IMR-90 (cell line): Measurements from ENCODE around the gene SERPINB1. TPM values are rescaled to one million over a fixed set of nuclear protein-coding genes. Genes with fewer than 3 reads are reported as not detected.

ENCODE experiments used
- ATAC-seq: fragments of 200-7000 bp; cut with Tn5 transposase; 2 replicates; pipeline ENCODE4 v1.9.1; 2020; ENCODE audit warnings: low read depth, mild to moderate bottlenecking, moderate library complexity
- BruUV-seq: library from RNA; stranded (reverse); fragments of 400-500 nt; replicated peaks from 2 replicates; lab custom pipeline; 2021; lab: Mats Ljungman, UMichigan
- CTCF ChIA-PET: fragments of 300-600 bp; formaldehyde crosslinking; extraction: SDS; loops from one replicate; lab custom pipeline; 2021; ENCODE audit warnings: antibody characterized with exemption; lab: Yijun Ruan, JAX
- POLR2A ChIA-PET: fragments of 300-600 bp; sonication (Branson Sonifier 250); formaldehyde crosslinking; loops from one replicate; lab custom pipeline; 2022; ENCODE audit warnings: antibody characterized with exemption; ENCODE audit not compliant: unreplicated experiment; lab: Charles Lee
- DNase-seq: peaks from one replicate; pipeline ENCODE4 v3.0.0; 2013
- H2AFZ ChIP-seq: replicated peaks from 2 replicates; pipeline ENCODE3; 2013; ENCODE audit warnings: low read length, mild to moderate bottlenecking; ENCODE audit not compliant: poor library complexity
- H2AK5ac ChIP-seq: 2 replicates; pipeline ENCODE4 v1.6.1; 2013; ENCODE audit warnings: low read depth, low read length, inconsistent platforms
- H2AK9ac ChIP-seq: replicated peaks from 2 replicates; pipeline ENCODE3; 2013; ENCODE audit warnings: mild to moderate bottlenecking, low read depth, low read length, moderate library complexity; ENCODE audit not compliant: poor library complexity
- H2BK120ac ChIP-seq: 2 replicates; pipeline ENCODE4 v1.6.1; 2013; ENCODE audit warnings: low read depth, low read length, inconsistent platforms
- H2BK15ac ChIP-seq: 3 replicates; pipeline ENCODE4 v1.6.1; 2013; ENCODE audit warnings: low read depth, low read length, inconsistent platforms
- H2BK20ac ChIP-seq: 2 replicates; pipeline ENCODE4 v1.6.1; 2013; ENCODE audit warnings: low read depth, mild to moderate bottlenecking, inconsistent platforms, low read length, moderate library complexity
- H2BK5ac ChIP-seq: 2 replicates; pipeline ENCODE4 v1.6.1; 2013; ENCODE audit warnings: mild to moderate bottlenecking, low read depth, low read length, inconsistent platforms; ENCODE audit not compliant: poor library complexity, severe bottlenecking
- H3K14ac ChIP-seq: replicated peaks from 2 replicates; pipeline ENCODE4 v1.6.1; 2013; ENCODE audit warnings: low read depth, low read length, inconsistent platforms
- H3K18ac ChIP-seq: 2 replicates; pipeline ENCODE4 v1.6.1; 2013; ENCODE audit warnings: low read depth, low read length, control low read depth
- H3K23ac ChIP-seq: 2 replicates; pipeline ENCODE4 v1.6.1; 2013; ENCODE audit warnings: low read depth, low read length, inconsistent platforms
- H3K27ac ChIP-seq: 2 replicates; pipeline ENCODE4 v1.5.1; 2013; ENCODE audit warnings: mild to moderate bottlenecking, control low read depth, low read length; ENCODE audit not compliant: insufficient read depth
- H3K27me3 ChIP-seq: 2 replicates; pipeline ENCODE4 v1.6.1; 2013; ENCODE audit warnings: low read length; ENCODE audit not compliant: control insufficient read depth, insufficient read depth
- H3K36me3 ChIP-seq: 2 replicates; pipeline ENCODE4 v1.6.1; 2013; ENCODE audit warnings: low read length, mixed read lengths; ENCODE audit not compliant: control insufficient read depth, insufficient read depth
- H3K4ac ChIP-seq: 2 replicates; pipeline ENCODE4 v1.6.1; 2013; ENCODE audit warnings: low read depth, low read length, inconsistent platforms
- H3K4me1 ChIP-seq: 2 replicates; pipeline ENCODE4 v1.6.1; 2013; ENCODE audit warnings: low read length, mixed read lengths; ENCODE audit not compliant: control insufficient read depth, insufficient read depth
- H3K4me2 ChIP-seq: 2 replicates; pipeline ENCODE4 v1.6.1; 2013; ENCODE audit warnings: low read depth, mild to moderate bottlenecking, control low read depth, low read length, moderate library complexity
- H3K4me3 ChIP-seq: 2 replicates; pipeline ENCODE4 v1.5.1; 2013; ENCODE audit warnings: low read depth, mild to moderate bottlenecking, control low read depth, low read length, moderate library complexity; ENCODE audit not compliant: insufficient read depth
- H3K56ac ChIP-seq: 2 replicates; pipeline ENCODE4 v1.6.1; 2013; ENCODE audit warnings: low read length, inconsistent platforms; ENCODE audit not compliant: insufficient read depth; ENCODE audit errors: extremely low read depth
- H3K79me1 ChIP-seq, 2 experiments: 2 replicates each; pipeline ENCODE4 v1.6.1; 2013; ENCODE audit warnings: low read length in 2 of 2, inconsistent platforms in 1 of 2, low read depth in 1 of 2
- H3K9ac ChIP-seq: 2 replicates; pipeline ENCODE4 v1.6.1; 2013; ENCODE audit warnings: low read depth, low read length, control low read depth
- H3K9me1 ChIP-seq: 2 replicates; pipeline ENCODE4 v1.6.1; 2013; ENCODE audit warnings: low read length, inconsistent platforms; ENCODE audit not compliant: insufficient read depth
- H3K9me3 ChIP-seq: 2 replicates; pipeline ENCODE4 v1.6.1; 2013; ENCODE audit warnings: low read length; ENCODE audit not compliant: control insufficient read depth, insufficient read depth
- H4K20me1 ChIP-seq: 2 replicates; pipeline ENCODE4 v1.6.1; 2013; ENCODE audit warnings: low read length, inconsistent platforms; ENCODE audit not compliant: insufficient read depth
- H4K5ac ChIP-seq: 2 replicates; pipeline ENCODE4 v1.6.1; 2013; ENCODE audit warnings: mild to moderate bottlenecking, low read depth, low read length, control low read depth
- H4K8ac ChIP-seq, 2 experiments: 2 replicates each; pipeline ENCODE4 v1.6.1; 2013; ENCODE audit warnings: low read depth in 2 of 2, low read length in 2 of 2, control low read depth in 1 of 2, inconsistent platforms in 1 of 2
- H4K91ac ChIP-seq: 2 replicates; pipeline ENCODE4 v1.6.1; 2013; ENCODE audit warnings: low read depth, low read length, inconsistent platforms; ENCODE audit not compliant: insufficient read depth
- BHLHE40 ChIP-seq: fragments of 150-350 bp; IDR thresholded peaks from 2 replicates; pipeline ENCODE4 v1.6.1; 2016; ENCODE audit warnings: mild to moderate bottlenecking, low read depth, low read length
- CEBPB ChIP-seq: IDR thresholded peaks from 2 replicates; pipeline ENCODE4 v1.6.1; 2012; ENCODE audit warnings: low read depth, low read length, improper control_type of control experiment
- CHD1 ChIP-seq: IDR thresholded peaks from 2 replicates; pipeline ENCODE4 v1.6.1; 2012; ENCODE audit warnings: low read depth, low read length, improper control_type of control experiment
- FOS ChIP-seq: fragments of 150-350 bp; IDR thresholded peaks from 2 replicates; pipeline ENCODE4 v1.6.1; 2016; ENCODE audit warnings: low read depth, low read length
- MAFK ChIP-seq: IDR thresholded peaks from 2 replicates; pipeline ENCODE4 v1.6.1; 2012; ENCODE audit warnings: low read depth, low read length, improper control_type of control experiment
- MAZ ChIP-seq: IDR thresholded peaks from 2 replicates; pipeline ENCODE4 v1.6.1; 2012; ENCODE audit warnings: low read depth, mild to moderate bottlenecking, low read length, improper control_type of control experiment, moderate library complexity, borderline replicate concordance
- MXI1 ChIP-seq: IDR thresholded peaks from 2 replicates; pipeline ENCODE4 v1.6.1; 2012; ENCODE audit warnings: low read depth, mild to moderate bottlenecking, low read length, moderate library complexity, borderline replicate concordance
- NFE2L2 ChIP-seq: fragments of 150-350 bp; IDR thresholded peaks from 2 replicates; pipeline ENCODE4 v1.6.1; 2016; ENCODE audit warnings: low read depth, mild to moderate bottlenecking, low read length
- POLR2A ChIP-seq: IDR thresholded peaks from 2 replicates; pipeline ENCODE4 v1.6.1; 2012; ENCODE audit warnings: mild to moderate bottlenecking, low read depth, low read length
- RAD21 ChIP-seq: IDR thresholded peaks from 2 replicates; pipeline ENCODE4 v1.6.1; 2012; ENCODE audit warnings: low read length, improper control_type of control experiment
- RCOR1 ChIP-seq: IDR thresholded peaks from 2 replicates; pipeline ENCODE4 v1.6.1; 2012; ENCODE audit warnings: mild to moderate bottlenecking, low read length, improper control_type of control experiment; ENCODE audit not compliant: insufficient replicate concordance
- RFX5 ChIP-seq: IDR thresholded peaks from 2 replicates; pipeline ENCODE4 v1.8.0; 2012; ENCODE audit warnings: low read depth, mild to moderate bottlenecking, low read length, moderate library complexity
- SMC3 ChIP-seq: fragments of 150-350 bp; IDR thresholded peaks from 2 replicates; pipeline ENCODE4 v1.6.1; 2016; ENCODE audit warnings: low read depth, mild to moderate bottlenecking, antibody characterized with exemption, low read length, moderate library complexity
- whole genome bisulfite sequencing, 2 experiments: methylation state at CpG; one replicate each; pipeline versions ENCODE4 v1.1.5 to v1.1.7; 2013; ENCODE audit warnings: missing lambda C conversion rate in 2 of 2; ENCODE audit not compliant: insufficient read length in 1 of 2; ENCODE audit errors: extremely low coverage in 2 of 2; 5-methylcytosine and 5-hydroxymethylcytosine counted together
- dilution Hi-C: fragments of 300-500 bp; cut with HindIII; formaldehyde crosslinking; loops from one replicate; pipeline ENCODE4 v1.14.3; 2018; ENCODE audit warnings: low sequenced_read_pairs; ENCODE audit not compliant: unreplicated experiment
- in situ Hi-C: fragments of 300-500 bp; cut with MboI; formaldehyde crosslinking; loops from 3 replicates; pipeline ENCODE4 v1.14.3; 2019; ENCODE audit warnings: low sequenced_read_pairs, inconsistent platforms, mixed read lengths
- intact Hi-C: fragments of 100-400 bp; cut with micrococcal nuclease; formaldehyde crosslinking; loops from 2 replicates; pipeline ENCODE4 v1.10.0; 2022
- polyA plus RNA-seq, 3 experiments: library from polyadenylated mRNA; depleted of rRNA; stranded (reverse); fragments of >200 nt; gene quantifications; 2 replicates each; pipeline ENCODE4 v1.2.3, GENCODE V29; 2012; ENCODE audit warnings: low replicate concordance in 1 of 3
- total RNA-seq: library from RNA; depleted of rRNA; stranded (reverse); fragments of >200 nt; gene quantifications from 2 replicates; pipeline ENCODE4 v1.2.3, GENCODE V29; 2012
- TF ChIP-seq, protein P1 (sequence below): conservative IDR thresholded peaks from 2 replicates; pipeline ENCODE4 v1.5.1; 2012; ENCODE audit warnings: mild to moderate bottlenecking, low read depth, low read length, improper control_type of control experiment
- TF ChIP-seq, protein P2 (sequence below): fragments of 150-350 bp; IDR thresholded peaks from 2 replicates; pipeline ENCODE4 v1.6.1; 2016; ENCODE audit warnings: low read depth, mild to moderate bottlenecking, low read length, moderate library complexity, borderline replicate concordance
- TF ChIP-seq, protein P3 (sequence below): fragments of 150-350 bp; IDR thresholded peaks from 2 replicates; pipeline ENCODE4 v1.6.1; 2017; ENCODE audit warnings: mild to moderate bottlenecking, antibody characterized with exemption, low read length, low read depth

Gene SERPINB1
- total and polyA plus RNA-seq, 2 of the 4 experiments (the other 2 are of a cell fraction) = 6.1 to 9.1 TPM

GRCh38 chr6:2838251-2838650 is 3.4 kb downstream of the SERPINB1 start:
- DNase-seq (no peak), ATAC-seq (no peak)
- H3K9ac ChIP-seq = no peak overlapping the region
- BruUV-seq = no TSS peak
- H4K91ac ChIP-seq = no peak overlapping the region
- no peak overlapping the region for H2AK5ac ChIP-seq
- no peak overlapping the region for H2BK20ac ChIP-seq
- ChIA-PET POLR2A (no interaction called here), CTCF (no interaction called here)
- H3K9me3 ChIP-seq = no peaks in the 10 kb centered on the region
- H3K4ac ChIP-seq = no peak overlapping the region
- peaks cover 21 to 32% of the 10 kb centered on the region in 2 experiments for H3K79me1 ChIP-seq
- no peak overlapping the region for H2AFZ ChIP-seq
- H3K18ac ChIP-seq = no peak overlapping the region
- no peak overlapping the region for H2BK120ac ChIP-seq
- peaks cover 21% of the 10 kb centered on the region for H3K9me1 ChIP-seq
- no peak overlapping the region for H2BK5ac ChIP-seq
- H3K36me3 ChIP-seq = peaks cover 12% of the 10 kb centered on the region
- WGBS, 2 experiments = no CpG with 5 or more reads among the region's 3 CpGs
- H3K4me1 ChIP-seq = peaks cover 18% of the 10 kb centered on the region
- H3K23ac ChIP-seq = 0 out of 2 replicates have a peak overlapping the region, but pooled peaks have one; percentile 10
- H3K4me3 ChIP-seq = no peak overlapping the region
- no peaks in the 10 kb centered on the region for H4K20me1 ChIP-seq
- no peak overlapping the region for H2AK9ac ChIP-seq
- no peaks in the 10 kb centered on the region for H3K27me3 ChIP-seq
- TF ChIP-seq RAD21 (no peak), RCOR1 (no peak), NFE2L2 (no peak), SMC3 (no peak), MAFK (no peak), FOS (no peak), BHLHE40 (no peak), MAZ (no peak), RFX5 (no peak), CHD1 (no peak), CEBPB (no peak), POLR2A (no peak), MXI1 (no peak)
- TF ChIP-seq, protein P1, sequence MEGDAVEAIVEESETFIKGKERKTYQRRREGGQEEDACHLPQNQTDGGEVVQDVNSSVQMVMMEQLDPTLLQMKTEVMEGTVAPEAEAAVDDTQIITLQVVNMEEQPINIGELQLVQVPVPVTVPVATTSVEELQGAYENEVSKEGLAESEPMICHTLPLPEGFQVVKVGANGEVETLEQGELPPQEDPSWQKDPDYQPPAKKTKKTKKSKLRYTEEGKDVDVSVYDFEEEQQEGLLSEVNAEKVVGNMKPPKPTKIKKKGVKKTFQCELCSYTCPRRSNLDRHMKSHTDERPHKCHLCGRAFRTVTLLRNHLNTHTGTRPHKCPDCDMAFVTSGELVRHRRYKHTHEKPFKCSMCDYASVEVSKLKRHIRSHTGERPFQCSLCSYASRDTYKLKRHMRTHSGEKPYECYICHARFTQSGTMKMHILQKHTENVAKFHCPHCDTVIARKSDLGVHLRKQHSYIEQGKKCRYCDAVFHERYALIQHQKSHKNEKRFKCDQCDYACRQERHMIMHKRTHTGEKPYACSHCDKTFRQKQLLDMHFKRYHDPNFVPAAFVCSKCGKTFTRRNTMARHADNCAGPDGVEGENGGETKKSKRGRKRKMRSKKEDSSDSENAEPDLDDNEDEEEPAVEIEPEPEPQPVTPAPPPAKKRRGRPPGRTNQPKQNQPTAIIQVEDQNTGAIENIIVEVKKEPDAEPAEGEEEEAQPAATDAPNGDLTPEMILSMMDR = no peak
- TF ChIP-seq, protein P2, sequence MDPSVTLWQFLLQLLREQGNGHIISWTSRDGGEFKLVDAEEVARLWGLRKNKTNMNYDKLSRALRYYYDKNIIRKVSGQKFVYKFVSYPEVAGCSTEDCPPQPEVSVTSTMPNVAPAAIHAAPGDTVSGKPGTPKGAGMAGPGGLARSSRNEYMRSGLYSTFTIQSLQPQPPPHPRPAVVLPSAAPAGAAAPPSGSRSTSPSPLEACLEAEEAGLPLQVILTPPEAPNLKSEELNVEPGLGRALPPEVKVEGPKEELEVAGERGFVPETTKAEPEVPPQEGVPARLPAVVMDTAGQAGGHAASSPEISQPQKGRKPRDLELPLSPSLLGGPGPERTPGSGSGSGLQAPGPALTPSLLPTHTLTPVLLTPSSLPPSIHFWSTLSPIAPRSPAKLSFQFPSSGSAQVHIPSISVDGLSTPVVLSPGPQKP = no peak
- TF ChIP-seq, protein P3, sequence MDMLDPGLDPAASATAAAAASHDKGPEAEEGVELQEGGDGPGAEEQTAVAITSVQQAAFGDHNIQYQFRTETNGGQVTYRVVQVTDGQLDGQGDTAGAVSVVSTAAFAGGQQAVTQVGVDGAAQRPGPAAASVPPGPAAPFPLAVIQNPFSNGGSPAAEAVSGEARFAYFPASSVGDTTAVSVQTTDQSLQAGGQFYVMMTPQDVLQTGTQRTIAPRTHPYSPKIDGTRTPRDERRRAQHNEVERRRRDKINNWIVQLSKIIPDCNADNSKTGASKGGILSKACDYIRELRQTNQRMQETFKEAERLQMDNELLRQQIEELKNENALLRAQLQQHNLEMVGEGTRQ = no peak
- no peak overlapping the region for H3K56ac ChIP-seq
- dilution Hi-C loops = no loop called here
- no peak overlapping the region for H4K8ac ChIP-seq
- H4K5ac ChIP-seq = no peak overlapping the region
- intact Hi-C loops = no loop called here
- in situ Hi-C loops = no loop called here
- H2BK15ac ChIP-seq = no peak overlapping the region
- no peak overlapping the region for H3K14ac ChIP-seq
- no peak overlapping the region for H3K27ac ChIP-seq
- H3K4me2 ChIP-seq = no peak overlapping the region
